Naive thymus-derived CD8-positive, alpha-beta T cell (primary cell): ENCODE data around the gene ANKRD2. TPM values are rescaled to one million over a fixed set of nuclear protein-coding genes. Genes with fewer than 3 reads are reported as not detected.

ENCODE experiments used
- ATAC-seq, 2 donors: fragments of 150-1000 bp; cut with Tn5 transposase in 1 of 2; sonication (Bioruptor Pico), chemical (Tn5 transposase) in 1 of 2; 1 replicate in 1 of 2; 2 replicates in 1 of 2; pipeline ENCODE4 v1.10.0; 2021; ENCODE audit warnings: mild to moderate bottlenecking in 2 of 2, moderate library complexity in 2 of 2
- POLR2A ChIA-PET: fragments of 350-600 bp; sonication (Branson Sonifier 250); formaldehyde crosslinking; loops from one replicate; lab custom pipeline; 2021; ENCODE audit warnings: antibody characterized with exemption; lab: Charles Lee
- DNase-seq, 10 donors: peaks; one replicate each; pipeline versions ENCODE4 v3.0.0 to v3.0.0-alpha.2; 2020 to 2022
- H3K27ac Mint-ChIP-seq, 10 donors: one replicate each; pipeline ENCODE4 v1.8.0; 2020 to 2022; ENCODE audit warnings: mild to moderate bottlenecking in 10 of 10, mixed read lengths in 10 of 10, moderate library complexity in 4 of 10, inconsistent platforms in 1 of 10
- H3K27me3 Mint-ChIP-seq, 5 donors: one replicate each; pipeline ENCODE4 v1.8.0; 2021 to 2022; ENCODE audit warnings: mixed read lengths in 5 of 5
- H3K36me3 Mint-ChIP-seq, 3 donors: one replicate each; pipeline ENCODE4 v1.8.0; 2020 to 2022; ENCODE audit warnings: mixed read lengths in 3 of 3, mild to moderate bottlenecking in 2 of 3, inconsistent platforms in 1 of 3
- H3K4me1 Mint-ChIP-seq, 4 donors: one replicate each; pipeline ENCODE4 v1.8.0; 2021 to 2022; ENCODE audit warnings: mixed read lengths in 4 of 4
- H3K4me3 Mint-ChIP-seq, 10 donors: one replicate each; pipeline ENCODE4 v1.8.0; 2020 to 2022; ENCODE audit warnings: mild to moderate bottlenecking in 10 of 10, mixed read lengths in 10 of 10, moderate library complexity in 6 of 10, inconsistent platforms in 1 of 10
- H3K9me3 Mint-ChIP-seq, 9 donors: one replicate each; pipeline ENCODE4 v1.8.0; 2020 to 2022; ENCODE audit warnings: mixed read lengths in 9 of 9, mild to moderate bottlenecking in 3 of 9, inconsistent platforms in 1 of 9, moderate library complexity in 1 of 9
- polyA plus RNA-seq, 3 donors: library from polyadenylated mRNA; unstranded; fragments of 300-500 nt; fragmentation: Illumina TruSeq; gene quantifications; one replicate each; pipeline ENCODE4 v1.2.3, GENCODE V29; 2021
- total RNA-seq, 8 experiments: library from RNA in 2 of 8; stranded (reverse) in 2 of 8; gene quantifications; one replicate each; pipeline ENCODE4 v1.2.3 and lab custom pipeline; 2021 to 2026

The ANKRD2 gene
- total and polyA plus RNA-seq, 5 experiments from 2014 or later = not detected

DNA sequence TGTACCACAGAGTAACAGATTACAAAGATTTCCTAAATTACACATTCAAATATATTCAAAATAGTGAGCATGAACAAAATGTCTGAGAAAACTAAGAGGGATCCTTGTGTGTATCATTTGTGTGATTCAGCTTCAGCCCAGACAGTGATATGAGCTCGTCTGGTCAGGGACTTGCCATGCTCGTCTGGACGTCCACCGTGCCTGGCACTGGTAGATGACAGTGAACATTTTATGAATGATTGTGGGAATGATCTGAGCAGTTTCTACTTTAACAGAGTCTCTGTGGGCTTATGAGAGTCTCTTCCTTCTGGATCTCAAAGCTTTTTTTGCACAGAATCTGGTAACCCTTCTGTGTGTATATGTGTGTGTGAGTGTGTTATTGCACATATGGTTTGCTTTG, 34.2 kb upstream of the ANKRD2 start:
- no peak for ATAC-seq

DNA sequence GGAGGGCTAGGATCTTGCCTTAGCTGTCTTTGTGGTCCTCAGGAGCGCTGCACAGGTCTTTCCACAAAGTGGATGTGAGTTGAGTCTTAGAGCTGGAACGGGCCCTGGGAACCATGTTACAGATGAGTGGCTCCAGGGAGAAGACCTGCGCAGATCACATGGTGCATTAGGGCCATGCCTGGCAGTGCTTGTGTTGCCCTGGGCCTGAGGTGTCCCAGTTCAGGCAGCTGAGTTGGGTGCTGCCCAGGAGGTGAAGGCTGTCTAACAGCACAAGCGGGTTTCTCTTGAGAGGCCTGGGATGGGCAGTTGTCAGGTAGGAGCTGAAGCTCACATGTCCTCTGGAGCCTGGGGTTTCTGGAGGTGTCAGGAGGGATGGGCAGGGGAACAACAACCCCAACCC, 33.7 kb upstream of the ANKRD2 start:
- no peak for ATAC-seq
- Mint-ChIP-seq H3K4me3 (no peak overlapping the region), H3K36me3 (no peaks in the 10 kb centered on the region), H3K27me3 (no peaks in the 10 kb centered on the region), H3K9me3 (no peaks in the 10 kb centered on the region), H3K4me1 (peaks cover 0 to 10% (median 3%) of the 10 kb centered on the region in 4 donors), H3K27ac (no peak overlapping the region)
- DNase-seq = no peak
- POLR2A ChIA-PET = no interaction called here

More for the DNA sequence above, 34.2 kb upstream of the ANKRD2 start:
- Mint-ChIP-seq H3K27me3 (no peaks in the 10 kb centered on the region), H3K9me3 (no peaks in the 10 kb centered on the region), H3K27ac (no peak overlapping the region), H3K4me3 (no peak overlapping the region), H3K36me3 (no peaks in the 10 kb centered on the region), H3K4me1 (peaks cover 0 to 8% (median 3%) of the 10 kb centered on the region in 4 donors)
- no peak for DNase-seq
- POLR2A ChIA-PET = no interaction called here

DNA sequence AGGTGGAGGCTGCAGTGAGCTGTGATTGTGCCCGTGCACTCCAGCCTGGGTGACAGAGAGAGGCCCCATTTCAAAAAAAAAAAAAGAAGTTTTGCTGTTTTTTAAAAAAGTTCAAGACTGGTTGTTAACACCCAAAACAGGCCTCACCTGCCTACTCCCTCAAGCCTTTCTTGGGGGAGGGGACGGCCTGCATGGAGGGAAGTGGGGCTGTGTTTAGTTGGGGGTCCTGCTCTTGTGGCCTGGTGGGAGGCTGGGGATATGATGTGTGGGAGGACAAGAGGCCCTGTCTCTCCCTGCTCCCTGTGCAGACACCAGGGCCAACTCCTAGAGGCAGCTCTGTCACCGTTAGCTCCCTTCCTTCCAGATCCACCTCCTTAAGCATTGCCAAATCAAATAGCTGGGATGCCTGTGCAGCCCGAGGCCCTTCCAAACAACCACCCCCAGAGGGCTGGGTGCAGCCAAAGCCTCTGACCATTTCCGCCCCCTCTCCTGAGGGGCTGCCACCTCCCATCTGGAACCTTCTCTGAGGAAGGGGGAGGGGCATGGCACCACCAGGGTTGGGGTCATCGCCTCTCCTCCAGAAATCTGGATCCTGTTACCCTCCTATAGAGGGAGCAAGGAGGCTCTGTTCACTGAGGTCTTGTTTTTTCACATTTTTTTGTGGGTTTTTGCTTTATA, 32.9 kb upstream of the ANKRD2 start:
- Mint-ChIP-seq H3K4me1 (peaks cover 0 to 10% (median 2%) of the 10 kb centered on the region in 4 donors), H3K4me3 (no peak overlapping the region), H3K27me3 (no peaks in the 10 kb centered on the region), H3K27ac (peak overlapping the region in 1 of 10 donors; percentile 46), H3K36me3 (no peaks in the 10 kb centered on the region), H3K9me3 (no peaks in the 10 kb centered on the region)
- ATAC-seq = no peak
- POLR2A ChIA-PET = interaction anchor here (0.5 kb wide), 1 partner anchor 19 kb away, joined by 3 read pairs; no protein-coding TSS in a partner anchor
- DNase-seq = no peak

DNA sequence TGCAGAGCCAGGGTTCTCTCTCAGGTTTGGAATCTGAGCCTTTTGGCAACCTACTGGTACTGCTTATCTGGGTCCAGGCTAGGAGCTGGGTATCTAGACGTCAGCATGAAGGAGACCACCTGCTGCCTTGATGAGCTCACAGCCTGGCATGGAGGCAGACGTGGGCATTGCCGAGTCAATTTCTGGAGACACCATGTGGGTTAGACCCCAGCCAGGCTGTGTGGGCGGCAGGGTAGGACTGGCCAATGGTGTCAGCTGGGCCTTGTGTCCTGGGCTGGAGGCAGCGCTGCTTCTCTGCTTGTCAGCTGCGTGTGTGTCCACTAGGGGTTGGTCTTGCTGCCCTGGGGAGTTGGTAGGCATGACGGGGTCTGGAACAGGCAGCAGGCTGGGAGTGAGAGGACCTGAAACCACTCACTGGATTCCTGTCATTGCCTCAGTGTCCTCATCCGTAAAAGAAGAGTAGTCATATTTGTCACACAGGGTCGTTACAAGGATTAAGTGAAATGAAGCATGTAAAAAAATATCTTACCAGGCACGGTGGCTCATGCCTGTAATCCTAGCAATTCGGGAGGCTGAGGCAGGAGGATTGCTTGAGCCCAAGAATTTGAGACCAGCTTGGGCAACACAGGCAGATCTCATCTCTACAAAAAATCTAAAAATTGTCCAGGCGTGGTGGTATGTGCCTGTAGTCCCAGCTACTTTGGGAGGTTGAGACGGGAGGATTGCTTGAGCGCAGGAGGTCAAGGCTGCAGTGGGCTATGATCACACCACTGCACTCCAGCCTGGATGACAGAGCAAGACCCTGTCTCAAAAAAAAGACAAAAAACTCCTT, 31.7 kb upstream of the ANKRD2 start:
- no peak for DNase-seq
- POLR2A ChIA-PET = no interaction called here
- no peaks in the 10 kb centered on the region for H3K9me3 Mint-ChIP-seq

DNA sequence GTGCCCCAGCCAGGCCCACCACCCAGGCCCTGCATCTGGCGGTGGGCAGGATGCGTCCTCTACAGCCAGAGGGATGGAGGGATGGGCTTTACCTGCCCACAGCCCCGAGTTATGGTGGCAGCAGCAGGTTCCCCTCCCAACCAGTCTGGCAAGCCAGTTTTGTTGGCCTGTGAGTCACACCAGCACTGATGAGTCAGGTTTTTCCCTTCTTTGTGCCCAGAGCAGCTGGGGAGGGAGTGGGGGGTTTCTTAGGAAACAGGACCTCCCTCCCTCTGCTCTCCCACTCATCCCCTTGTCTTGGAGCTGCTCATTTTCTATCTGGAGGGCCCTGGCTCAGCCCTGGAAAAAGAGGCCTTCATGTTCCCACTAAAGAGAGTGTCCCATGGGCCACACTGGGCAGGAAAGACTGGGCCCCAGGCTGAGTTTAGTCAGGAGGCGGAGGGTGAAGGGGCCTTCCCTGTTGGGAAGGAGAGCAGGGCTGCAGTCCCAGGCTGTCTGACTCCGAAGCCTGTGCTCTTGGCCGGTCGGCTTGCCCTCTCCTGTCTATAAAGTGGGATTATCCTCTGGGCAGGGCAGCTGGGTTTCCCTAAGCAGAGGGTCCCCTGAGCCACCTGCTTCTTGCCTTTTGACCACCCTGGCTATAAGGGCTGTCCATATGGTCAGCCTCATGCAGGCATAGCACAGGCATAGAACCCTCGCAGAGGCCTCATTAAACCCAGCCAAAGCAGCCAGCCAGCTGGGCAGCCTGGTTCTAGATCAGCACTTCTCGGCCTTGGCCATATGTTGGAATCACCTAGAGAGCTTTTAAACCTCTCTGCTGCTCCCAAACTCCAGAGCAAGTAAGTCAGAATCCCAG, 30.2 kb upstream of the ANKRD2 start:
- DNase-seq = no peak
- POLR2A ChIA-PET = interaction anchor here (0.7 kb wide), 1 partner anchor 8 kb away, joined by 7 read pairs; no protein-coding TSS in a partner anchor
- Mint-ChIP-seq H3K9me3 (no peaks in the 10 kb centered on the region), H3K27ac (no peak overlapping the region), H3K27me3 (no peaks in the 10 kb centered on the region), H3K36me3 (no peaks in the 10 kb centered on the region), H3K4me1 (peaks cover 0 to 10% (median 1%) of the 10 kb centered on the region in 4 donors), H3K4me3 (no peak overlapping the region)
- no peak for ATAC-seq

More for the DNA sequence above, 31.7 kb upstream of the ANKRD2 start:
- peak overlapping the region in 2 of 10 donors; percentile 51 to 74 for H3K27ac Mint-ChIP-seq
- ATAC-seq = no peak
- peaks cover 0 to 10% (median 1%) of the 10 kb centered on the region in 4 donors for H3K4me1 Mint-ChIP-seq
- no peaks in the 10 kb centered on the region for H3K36me3 Mint-ChIP-seq
- H3K4me3 Mint-ChIP-seq = no peak overlapping the region
- H3K27me3 Mint-ChIP-seq = no peaks in the 10 kb centered on the region

DNA sequence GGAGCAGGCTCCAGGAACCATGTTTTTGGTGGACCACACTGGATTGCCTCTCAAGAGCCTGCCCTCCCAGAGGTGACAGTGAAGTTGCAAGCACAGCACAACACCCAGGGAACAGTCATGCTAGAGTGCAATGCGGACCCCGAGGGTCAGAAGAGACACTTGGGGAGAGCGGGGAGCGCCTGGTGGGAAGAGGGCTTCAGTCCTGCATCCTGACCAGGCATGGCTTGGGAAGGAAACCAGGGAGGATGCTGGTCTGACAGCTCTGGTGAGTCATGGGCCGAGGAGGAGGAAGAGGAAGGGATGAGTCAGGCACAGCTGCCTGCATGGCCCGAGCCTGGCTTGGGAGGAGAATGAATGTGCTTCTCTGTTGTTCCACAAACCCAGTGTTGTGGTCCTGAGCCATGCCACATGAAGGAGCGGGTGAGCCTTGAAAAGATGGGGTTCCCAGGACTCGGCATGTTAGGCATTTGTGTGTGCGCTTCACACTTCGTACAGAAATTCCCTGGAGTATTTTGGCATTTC, 29.5 kb upstream of the ANKRD2 start:
- no peaks in the 10 kb centered on the region for H3K9me3 Mint-ChIP-seq
- no peak for ATAC-seq
- H3K4me1 Mint-ChIP-seq = peaks cover 0 to 10% (median 1%) of the 10 kb centered on the region in 4 donors
- peak in 1 of 10 donors; percentile 9 for DNase-seq
- peak overlapping the region in 1 of 10 donors; percentile 50 for H3K27ac Mint-ChIP-seq
- no peak overlapping the region for H3K4me3 Mint-ChIP-seq
- no peaks in the 10 kb centered on the region for H3K36me3 Mint-ChIP-seq
- no peaks in the 10 kb centered on the region for H3K27me3 Mint-ChIP-seq
- POLR2A ChIA-PET = no interaction called here

DNA sequence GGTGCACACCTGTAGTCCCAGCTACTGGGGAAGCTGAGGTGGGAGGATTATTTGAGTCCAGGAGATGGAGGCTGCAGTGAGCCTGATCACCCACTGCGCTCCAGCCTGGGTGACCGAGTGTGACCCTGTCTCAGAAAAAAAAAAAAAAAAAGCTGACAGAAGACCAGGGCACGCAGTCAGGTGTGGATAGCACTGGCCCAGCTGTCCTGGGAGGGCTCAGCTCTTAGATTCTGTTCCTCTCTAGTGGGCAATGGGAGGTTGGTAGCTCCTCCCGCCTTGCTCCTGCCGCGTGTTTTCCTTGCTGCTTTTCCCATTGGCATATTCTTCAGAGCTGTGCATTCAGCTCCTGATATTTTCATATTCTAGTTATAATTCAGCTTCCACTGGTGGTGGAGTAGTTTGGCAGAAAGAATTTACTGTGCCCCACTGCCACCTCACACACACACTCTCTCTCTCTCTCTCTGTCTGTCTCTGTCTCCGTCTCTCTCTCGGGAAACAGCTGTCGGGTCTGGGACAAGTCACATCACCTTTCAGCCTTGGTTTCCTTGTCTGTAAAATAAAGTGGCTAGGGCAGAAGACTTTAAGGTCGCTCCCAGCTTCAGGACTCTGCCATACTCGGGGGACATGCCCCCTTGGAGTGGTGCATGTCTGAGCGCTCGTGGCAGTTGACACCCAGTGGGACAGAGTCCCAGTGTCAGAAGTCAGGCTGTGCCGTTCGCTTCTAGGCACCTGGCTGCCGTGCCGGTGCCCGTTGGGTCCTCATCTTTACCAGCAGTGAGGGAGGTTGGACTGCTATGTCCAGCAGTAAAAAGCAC, 25.9 kb upstream of the ANKRD2 start:
- no peak overlapping the region for H3K4me3 Mint-ChIP-seq
- peaks cover 0 to 10% (median 1%) of the 10 kb centered on the region in 4 donors for H3K4me1 Mint-ChIP-seq
- H3K27ac Mint-ChIP-seq = no peak overlapping the region
- POLR2A ChIA-PET = interaction anchor here (1.0 kb wide), 1 partner anchor 48 kb away, joined by 3 read pairs; the partner anchor contains the start of gene UBTD1
- ATAC-seq = no peak
- DNase-seq = no peak
- no peaks in the 10 kb centered on the region for H3K27me3 Mint-ChIP-seq
- H3K36me3 Mint-ChIP-seq = no peaks in the 10 kb centered on the region
- H3K9me3 Mint-ChIP-seq = no peaks in the 10 kb centered on the region

DNA sequence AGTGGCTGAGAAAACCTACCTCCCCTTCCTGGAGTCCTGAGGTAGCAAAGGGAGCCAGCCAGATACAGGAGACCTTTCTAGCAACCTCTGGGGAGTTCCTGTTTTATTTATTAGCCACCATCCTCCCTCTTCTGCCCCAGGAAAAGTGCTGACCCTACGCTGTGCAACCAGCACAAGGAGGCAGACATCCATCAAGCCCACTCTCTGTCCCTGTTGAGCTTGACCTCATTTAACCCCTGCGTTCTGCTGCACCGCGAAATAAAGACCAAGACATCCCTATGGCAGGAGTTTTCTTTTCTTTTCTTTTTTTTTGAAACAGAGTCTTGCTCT, 25.3 kb upstream of the ANKRD2 start:
- Mint-ChIP-seq H3K27me3 (no peaks in the 10 kb centered on the region), H3K9me3 (no peaks in the 10 kb centered on the region), H3K27ac (no peak overlapping the region), H3K4me1 (peaks cover 0 to 10% (median 1%) of the 10 kb centered on the region in 4 donors), H3K36me3 (no peaks in the 10 kb centered on the region), H3K4me3 (no peak overlapping the region)
- POLR2A ChIA-PET = interaction anchor here (1.0 kb wide), 1 partner anchor 48 kb away, joined by 3 read pairs; the partner anchor contains the start of gene UBTD1
- DNase-seq (no peak), ATAC-seq (no peak)

DNA sequence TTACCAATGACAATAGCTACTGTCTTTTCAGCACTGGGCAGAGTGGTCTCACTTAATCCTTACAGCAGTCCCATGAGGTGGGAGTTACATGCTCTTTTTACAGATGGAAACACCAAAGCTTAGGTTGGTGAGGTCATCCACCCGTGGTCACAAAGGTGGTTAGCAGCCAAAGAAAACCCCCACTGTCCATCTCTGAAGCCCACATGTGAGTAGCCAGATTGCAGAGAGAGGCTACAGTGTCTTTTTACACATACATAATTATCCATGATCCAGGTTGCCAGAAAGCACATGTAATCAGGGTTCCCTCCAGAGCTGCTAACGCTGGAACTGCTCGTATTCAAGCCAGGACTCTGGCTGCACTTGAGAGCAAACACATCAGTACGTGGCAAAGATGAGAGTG, 24.6 kb upstream of the ANKRD2 start:
- peaks cover 0 to 6% (median under 1%) of the 10 kb centered on the region in 4 donors for H3K4me1 Mint-ChIP-seq
- H3K4me3 Mint-ChIP-seq = no peak overlapping the region
- H3K9me3 Mint-ChIP-seq = no peaks in the 10 kb centered on the region
- no peaks in the 10 kb centered on the region for H3K36me3 Mint-ChIP-seq
- DNase-seq (no peak), ATAC-seq (no peak)
- no peaks in the 10 kb centered on the region for H3K27me3 Mint-ChIP-seq
- POLR2A ChIA-PET = no interaction called here
- no peak overlapping the region for H3K27ac Mint-ChIP-seq

DNA sequence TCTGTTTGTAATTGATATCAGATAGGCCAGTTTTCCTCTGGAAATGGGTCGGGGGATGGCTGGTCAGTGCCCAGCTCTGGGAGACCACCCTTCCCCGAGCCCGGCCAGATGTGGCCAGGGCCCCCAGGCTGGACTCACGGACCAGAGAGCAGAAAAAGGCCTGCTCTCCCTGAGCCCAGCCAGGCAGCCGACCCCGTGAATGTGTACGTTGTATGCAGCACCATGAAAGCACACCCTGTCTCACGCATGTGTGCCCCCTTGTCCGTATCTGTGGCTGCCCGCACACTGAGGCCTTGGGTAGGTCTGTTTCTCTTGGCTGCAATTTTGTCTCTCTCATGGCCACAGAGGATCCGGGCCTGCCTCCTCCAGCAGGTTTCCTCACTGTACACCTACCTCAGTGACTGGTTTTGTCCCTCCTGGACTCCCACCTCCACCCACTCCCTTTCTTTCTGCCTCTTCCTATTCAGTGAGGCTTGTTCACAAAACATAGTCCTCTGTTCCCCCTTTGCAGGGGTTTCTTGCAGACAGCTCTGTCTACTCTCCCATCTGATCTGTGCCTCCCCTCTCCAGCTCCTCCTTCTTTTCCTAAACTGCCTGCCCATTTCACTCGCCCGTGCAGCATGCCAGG, 23.6 kb upstream of the ANKRD2 start:
- Mint-ChIP-seq H3K36me3 (no peaks in the 10 kb centered on the region), H3K4me3 (no peak overlapping the region), H3K9me3 (no peaks in the 10 kb centered on the region), H3K4me1 (no peaks in the 10 kb centered on the region), H3K27ac (peak overlapping the region in 2 of 10 donors; percentile 26 to 36), H3K27me3 (no peaks in the 10 kb centered on the region)
- no peak for DNase-seq
- ATAC-seq = no peak
- POLR2A ChIA-PET = no interaction called here

DNA sequence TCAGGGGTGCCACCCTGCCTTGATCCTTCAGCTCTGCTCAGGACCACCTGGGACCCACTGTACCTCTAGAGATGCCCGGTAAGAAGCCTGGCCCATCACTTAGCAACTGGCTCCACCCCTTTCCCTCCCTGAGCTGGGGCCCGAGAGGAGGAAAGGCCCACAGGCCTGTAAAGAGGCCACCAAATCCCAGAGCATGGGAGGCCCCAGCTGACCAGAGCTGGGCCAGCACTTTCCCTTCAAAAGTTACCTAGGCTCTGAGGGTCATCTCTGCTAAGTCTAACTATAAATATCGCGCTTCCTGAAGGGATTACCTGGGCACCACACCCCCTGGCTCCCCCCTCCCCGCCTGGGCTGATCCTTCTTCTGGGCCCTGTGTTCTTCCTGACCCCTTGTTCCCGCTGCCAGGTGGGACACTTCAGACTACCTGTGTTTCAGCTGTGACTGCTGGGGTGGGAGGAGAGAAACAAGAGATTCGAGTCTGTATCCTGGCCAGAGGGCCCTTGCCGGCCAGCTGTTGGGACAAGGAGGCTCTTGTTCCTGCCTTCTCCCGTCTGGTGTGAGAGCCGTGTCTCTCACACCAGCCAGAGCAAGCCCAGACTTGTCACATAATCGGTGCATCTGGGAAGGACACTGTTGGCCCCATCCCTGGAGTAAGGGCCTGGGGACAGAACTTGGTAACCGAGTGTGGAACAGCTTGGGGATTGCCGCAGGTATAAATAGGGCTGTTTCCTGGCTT, 22.8 kb upstream of the ANKRD2 start:
- ATAC-seq (no peak), DNase-seq (no peak)
- Mint-ChIP-seq H3K27me3 (no peaks in the 10 kb centered on the region), H3K4me3 (no peak overlapping the region), H3K9me3 (no peaks in the 10 kb centered on the region), H3K4me1 (no peaks in the 10 kb centered on the region), H3K36me3 (no peaks in the 10 kb centered on the region), H3K27ac (peak overlapping the region in 2 of 10 donors; percentile 26 to 36)
- POLR2A ChIA-PET = interaction anchor here (0.6 kb wide), 1 partner anchor 8 kb away, joined by 7 read pairs; no protein-coding TSS in a partner anchor
